ENCODE measurements around the gene FAM149B1. TPM values are rescaled to one million over a fixed set of nuclear protein-coding genes. Genes with fewer than 3 reads are reported as not detected.

Gene FAM149B1
- total RNA-seq, 4 donors from 2014 or later: 11.0 to 37.4 (median 19.0) TPM

DNA sequence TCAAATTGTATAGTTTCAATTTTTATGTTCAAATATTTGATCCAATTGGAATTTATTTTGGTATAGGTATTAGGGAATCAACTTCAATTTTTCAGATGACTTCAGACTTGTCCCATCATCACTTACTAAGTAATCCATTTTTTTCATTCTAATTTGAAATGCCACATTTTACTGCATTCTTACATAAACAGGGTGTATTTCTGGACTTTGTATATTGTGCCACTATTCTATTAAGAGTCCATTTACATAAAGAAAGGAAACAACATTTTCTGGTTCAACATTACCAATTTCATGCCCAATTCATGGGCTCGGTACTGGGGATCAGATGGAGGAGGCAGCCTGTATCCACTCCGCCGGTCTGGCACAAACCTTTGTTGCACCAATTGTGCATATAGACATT lies 15.9 kb upstream of the FAM149B1 start:
- no peak for DNase-seq
- Histone ChIP-seq H3K9me3 (no peaks in the 10 kb centered on the region), H3K36me3 (no peaks in the 10 kb centered on the region), H3K27ac (no peak overlapping the region), H3K27me3 (no peaks in the 10 kb centered on the region), H3K4me3 (no peak overlapping the region), H3K4me1 (no peaks in the 10 kb centered on the region)
- intact Hi-C loops (cut with DNase I; ENCODE audit: low total_unique reads): no loop called here
- TF ChIP-seq POLR2A (IDR thresholded peaks at IDR 0.05): no peak
- TF ChIP-seq, protein P1, sequence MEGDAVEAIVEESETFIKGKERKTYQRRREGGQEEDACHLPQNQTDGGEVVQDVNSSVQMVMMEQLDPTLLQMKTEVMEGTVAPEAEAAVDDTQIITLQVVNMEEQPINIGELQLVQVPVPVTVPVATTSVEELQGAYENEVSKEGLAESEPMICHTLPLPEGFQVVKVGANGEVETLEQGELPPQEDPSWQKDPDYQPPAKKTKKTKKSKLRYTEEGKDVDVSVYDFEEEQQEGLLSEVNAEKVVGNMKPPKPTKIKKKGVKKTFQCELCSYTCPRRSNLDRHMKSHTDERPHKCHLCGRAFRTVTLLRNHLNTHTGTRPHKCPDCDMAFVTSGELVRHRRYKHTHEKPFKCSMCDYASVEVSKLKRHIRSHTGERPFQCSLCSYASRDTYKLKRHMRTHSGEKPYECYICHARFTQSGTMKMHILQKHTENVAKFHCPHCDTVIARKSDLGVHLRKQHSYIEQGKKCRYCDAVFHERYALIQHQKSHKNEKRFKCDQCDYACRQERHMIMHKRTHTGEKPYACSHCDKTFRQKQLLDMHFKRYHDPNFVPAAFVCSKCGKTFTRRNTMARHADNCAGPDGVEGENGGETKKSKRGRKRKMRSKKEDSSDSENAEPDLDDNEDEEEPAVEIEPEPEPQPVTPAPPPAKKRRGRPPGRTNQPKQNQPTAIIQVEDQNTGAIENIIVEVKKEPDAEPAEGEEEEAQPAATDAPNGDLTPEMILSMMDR (IDR thresholded peaks at IDR 0.05): no peak

DNA sequence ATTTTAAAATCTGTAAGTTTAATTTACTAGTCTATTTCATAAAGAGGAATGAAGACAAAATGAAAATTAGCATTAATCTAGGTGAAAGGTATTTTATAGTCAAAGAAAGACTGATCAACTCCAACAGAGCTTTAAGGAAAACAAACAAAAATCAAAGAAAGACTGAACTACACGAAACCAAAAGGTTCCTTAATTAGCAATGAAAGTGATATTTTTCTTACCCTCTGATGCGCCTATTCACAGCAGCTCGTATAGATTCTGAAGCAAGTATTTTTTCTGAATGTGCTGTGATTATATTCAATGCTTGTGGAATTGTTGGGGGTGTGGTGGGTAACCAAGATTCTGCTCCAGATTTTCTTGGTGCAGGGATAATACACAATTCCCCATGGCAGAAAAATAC lies 11.9 kb upstream of the FAM149B1 start:
- H3K36me3 ChIP-seq: no peaks in the 10 kb centered on the region
- TF ChIP-seq POLR2A (IDR thresholded peaks at IDR 0.05): no peak
- TF ChIP-seq, protein P1 (IDR thresholded peaks at IDR 0.05): no peak
- no peak for DNase-seq
- H3K9me3 ChIP-seq: no peaks in the 10 kb centered on the region
- H3K4me3 ChIP-seq: no peak overlapping the region
- H3K27ac ChIP-seq: no peak overlapping the region
- no peaks in the 10 kb centered on the region for H3K4me1 ChIP-seq
- intact Hi-C loops (cut with DNase I; ENCODE audit: low total_unique reads): no loop called here
- no peaks in the 10 kb centered on the region for H3K27me3 ChIP-seq

DNA sequence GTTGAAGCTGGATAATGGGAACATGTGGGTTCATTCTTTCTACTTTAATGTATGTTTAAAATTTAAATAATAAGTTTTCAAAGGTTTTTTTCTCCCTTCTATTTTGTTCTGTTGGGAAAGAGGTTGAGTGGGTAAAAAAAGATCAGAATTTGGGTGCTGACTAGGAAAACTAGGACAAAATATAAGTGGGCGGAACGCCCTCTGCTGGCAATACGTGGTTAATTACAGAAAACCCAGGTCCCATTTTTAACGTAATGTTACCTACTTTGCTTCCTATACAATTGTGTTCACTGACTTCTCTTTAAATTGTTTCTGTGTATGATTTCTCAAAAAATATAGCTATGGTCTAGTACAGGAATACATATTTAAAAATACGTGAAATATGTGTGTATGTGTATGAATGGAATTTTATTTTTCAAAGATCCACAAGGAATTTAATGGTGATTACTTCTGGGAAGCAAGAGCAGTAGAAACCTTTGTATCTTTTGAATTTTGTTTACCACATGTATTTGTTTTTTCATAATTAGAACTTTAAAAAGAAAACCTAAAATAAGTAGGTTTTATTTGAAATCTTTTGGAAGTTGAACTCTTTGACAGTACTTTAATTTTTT lies 8.8 kb upstream of the FAM149B1 start:
- H3K9me3 ChIP-seq: no peaks in the 10 kb centered on the region
- intact Hi-C loops (cut with DNase I; ENCODE audit: low total_unique reads): no loop called here
- H3K27ac ChIP-seq: no peak overlapping the region
- no peaks in the 10 kb centered on the region for H3K27me3 ChIP-seq
- TF ChIP-seq, protein P1 (IDR thresholded peaks at IDR 0.05): peak; percentile 67 to 71 (median 68)
- TF ChIP-seq POLR2A (IDR thresholded peaks at IDR 0.05): no peak
- no peaks in the 10 kb centered on the region for H3K36me3 ChIP-seq
- H3K4me3 ChIP-seq: no peak overlapping the region
- H3K4me1 ChIP-seq: peaks cover 0 to 7% of the 10 kb centered on the region in 2 donors
- peak; percentile 47 to 53 for DNase-seq

DNA sequence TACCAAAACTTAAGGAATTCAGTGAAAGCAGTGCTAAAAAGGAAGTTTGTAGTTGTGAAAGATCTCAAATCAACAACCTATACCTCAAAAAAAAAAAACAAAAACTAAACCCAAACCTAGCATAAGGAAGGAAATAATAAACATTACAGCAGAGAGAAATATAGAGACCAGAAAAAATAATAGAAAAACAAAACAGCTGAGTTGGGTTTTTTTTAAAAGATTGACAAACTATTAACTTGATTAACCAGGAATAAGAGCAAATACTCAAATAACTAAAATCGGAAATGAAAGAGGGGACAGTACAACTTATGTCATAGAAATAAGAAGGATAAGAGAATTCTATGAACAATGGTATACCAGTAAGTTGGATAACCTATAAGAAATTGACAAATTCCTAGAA lies 6.8 kb upstream of the FAM149B1 start:
- Histone ChIP-seq H3K4me1 (peaks cover 0 to 7% of the 10 kb centered on the region in 2 donors), H3K4me3 (no peak overlapping the region), H3K36me3 (no peaks in the 10 kb centered on the region), H3K27ac (no peak overlapping the region), H3K27me3 (no peaks in the 10 kb centered on the region), H3K9me3 (no peaks in the 10 kb centered on the region)
- intact Hi-C loops (cut with DNase I; ENCODE audit: low total_unique reads): no loop called here
- TF ChIP-seq POLR2A (IDR thresholded peaks at IDR 0.05): no peak
- TF ChIP-seq, protein P1 (IDR thresholded peaks at IDR 0.05): no peak
- no peak for DNase-seq

DNA sequence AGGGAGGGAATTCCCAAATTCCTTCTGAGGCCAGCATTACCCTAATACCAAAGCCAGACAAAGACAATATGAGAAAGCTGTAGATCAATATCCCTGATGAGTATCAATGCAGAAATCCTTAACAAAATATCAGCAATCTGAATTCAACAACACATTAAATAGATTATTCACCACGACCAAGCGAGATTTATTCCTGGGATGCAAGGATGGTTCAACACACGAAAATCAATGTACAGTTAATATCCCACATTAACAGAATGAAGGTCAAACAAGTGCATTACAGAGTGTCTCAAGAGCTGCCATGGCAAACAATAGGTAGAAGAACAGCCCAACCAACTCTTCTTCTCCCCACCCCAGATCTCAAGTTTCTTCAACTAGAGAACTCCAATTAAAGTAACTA lies 6.3 kb upstream of the FAM149B1 start:
- Histone ChIP-seq H3K27ac (no peak overlapping the region), H3K27me3 (no peaks in the 10 kb centered on the region), H3K4me1 (peaks cover 0 to 7% of the 10 kb centered on the region in 2 donors), H3K9me3 (no peaks in the 10 kb centered on the region), H3K4me3 (no peak overlapping the region), H3K36me3 (no peaks in the 10 kb centered on the region)
- DNase-seq: no peak
- intact Hi-C loops (cut with DNase I; ENCODE audit: low total_unique reads): no loop called here
- no peak for TF ChIP-seq POLR2A (IDR thresholded peaks at IDR 0.05)

DNA sequence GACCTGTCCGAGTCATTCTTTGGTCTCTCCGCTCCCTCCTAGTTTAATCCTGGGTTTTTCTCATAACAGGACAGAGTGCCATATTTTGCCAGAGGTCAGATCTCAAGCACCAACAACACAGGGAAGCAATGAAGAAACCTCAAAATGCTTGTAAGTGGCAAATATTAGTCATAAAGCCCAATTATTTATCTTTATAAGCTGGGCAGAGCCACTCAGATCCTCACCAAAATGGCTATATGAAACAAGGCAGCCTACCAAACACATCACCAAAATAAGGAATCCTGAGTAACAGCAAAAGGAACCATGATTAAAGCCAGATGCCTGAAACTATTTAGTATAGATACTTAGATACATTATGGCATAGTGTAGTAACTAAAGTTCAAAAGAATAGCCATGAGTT lies 4.8 kb upstream of the FAM149B1 start:
- H3K4me1 ChIP-seq: peaks cover 0 to 7% of the 10 kb centered on the region in 2 donors
- intact Hi-C loops (cut with DNase I; ENCODE audit: low total_unique reads): no loop called here
- TF ChIP-seq POLR2A (IDR thresholded peaks at IDR 0.05): no peak
- TF ChIP-seq, protein P1 (IDR thresholded peaks at IDR 0.05): no peak

More for the DNA sequence above, 4.8 kb upstream of the FAM149B1 start:
- no peak overlapping the region for H3K4me3 ChIP-seq
- no peak for DNase-seq
- H3K9me3 ChIP-seq: no peaks in the 10 kb centered on the region
- H3K27ac ChIP-seq: no peak overlapping the region
- H3K27me3 ChIP-seq: no peaks in the 10 kb centered on the region
- H3K36me3 ChIP-seq: no peaks in the 10 kb centered on the region

Data from uterus (tissue), 4 donors.